Lower lobe of right lung (tissue), 2 donors: ENCODE data around the gene CIB1. TPM values are rescaled to one million over a fixed set of nuclear protein-coding genes. Genes with fewer than 3 reads are reported as not detected.

ENCODE experiments used
- ATAC-seq, 2 donors: fragments of 200-7000 bp; cut with Tn5 transposase; one replicate each; pipeline ENCODE4 v1.9.1; 2020 to 2022; ENCODE audit warnings: mild to moderate bottlenecking in 2 of 2, moderate library complexity in 2 of 2
- DNase-seq: peaks from one replicate; pipeline ENCODE4 v3.0.0-alpha.2; 2020
- H3K27ac ChIP-seq: fragments of 200-600 bp; one replicate; pipeline ENCODE4 v1.8.0; 2022
- H3K27me3 ChIP-seq: fragments of 200-600 bp; one replicate; pipeline ENCODE4 v1.8.0; 2022; ENCODE audit warnings: low read depth
- H3K36me3 ChIP-seq: fragments of 200-600 bp; one replicate; pipeline ENCODE4 v1.8.0; 2022; ENCODE audit warnings: mild to moderate bottlenecking
- H3K4me1 ChIP-seq: fragments of 200-600 bp; one replicate; pipeline ENCODE4 v1.8.0; 2022
- H3K4me3 ChIP-seq: fragments of 200-600 bp; one replicate; pipeline ENCODE4 v1.8.0; 2022; ENCODE audit warnings: mild to moderate bottlenecking
- H3K9me3 ChIP-seq: fragments of 200-600 bp; one replicate; pipeline ENCODE4 v1.8.0; 2022
- CTCF ChIP-seq: fragments of 200-600 bp; IDR thresholded peaks from one replicate; pipeline ENCODE4 v1.8.0; 2022; ENCODE audit warnings: antibody characterized with exemption, mild to moderate bottlenecking
- intact Hi-C: fragments of 100-400 bp; cut with DNase I; formaldehyde crosslinking; loops from one replicate; pipeline ENCODE4 v1.11.0; 2022
- total RNA-seq: library from RNA; stranded (reverse); fragmentation: NEBNext Ultra II Directional; extraction: Animal tissue kit (Norgen Biotek cat#: 25700); gene quantifications from one replicate; pipeline ENCODE4 v1.2.1, GENCODE V29; 2021
- donor health status: DM: no; HTN: yes; CAD: no; lungs with severe emphysema.

The CIB1 gene
- total RNA-seq, 1 donor from 2014 or later = 80.8 TPM

GRCh38 chr15:90203473-90203872, 30.3 kb downstream of the CIB1 start:
- Histone ChIP-seq H3K9me3 (no peaks in the 10 kb centered on the region), H3K4me1 (peaks cover 23% of the 10 kb centered on the region), H3K27ac (no peak overlapping the region), H3K36me3 (peaks cover 16% of the 10 kb centered on the region), H3K27me3 (no peaks in the 10 kb centered on the region), H3K4me3 (no peak overlapping the region)
- DNase-seq = no peak
- ATAC-seq = no peak
- intact Hi-C loops = no loop called here
- TF ChIP-seq CTCF = no peak

- ATAC-seq (no peak), DNase-seq (no peak)
- no peaks in the 10 kb centered on the region for H3K9me3 ChIP-seq
- no peak overlapping the region for H3K27ac ChIP-seq
- H3K27me3 ChIP-seq = no peaks in the 10 kb centered on the region
- peak overlapping the region; percentile 97 for H3K4me3 ChIP-seq
- no peak for TF ChIP-seq CTCF
- peaks cover 16% of the 10 kb centered on the region for H3K36me3 ChIP-seq
- intact Hi-C loops = no loop called here
- H3K4me1 ChIP-seq = peaks cover 23% of the 10 kb centered on the region
Measured at GRCh38 chr15:90202929-90203328, 30.8 kb downstream of the CIB1 start.

GRCh38 chr15:90201944-90202375, 31.8 kb downstream of the CIB1 start:
- peaks cover 23% of the 10 kb centered on the region for H3K4me1 ChIP-seq
- intact Hi-C loops = no loop called here
- H3K36me3 ChIP-seq = peaks cover 11% of the 10 kb centered on the region
- DNase-seq (no peak), ATAC-seq (peak; percentile 13 to 31)
- H3K27ac ChIP-seq = peak overlapping the region; percentile 80
- no peaks in the 10 kb centered on the region for H3K27me3 ChIP-seq
- H3K4me3 ChIP-seq = peak overlapping the region; percentile 97
- TF ChIP-seq CTCF = no peak
- H3K9me3 ChIP-seq = no peaks in the 10 kb centered on the region

- Histone ChIP-seq H3K27ac (peak within 1 kb of the TSS; percentile 80), H3K4me1 (peaks cover 23% of the 10 kb centered on the region), H3K36me3 (peaks cover 5% of the 10 kb centered on the region), H3K9me3 (no peaks in the 10 kb centered on the region), H3K27me3 (no peaks in the 10 kb centered on the region), H3K4me3 (peak within 1 kb of the TSS; percentile 97)
- DNase-seq = peak; percentile 90
- peak; percentile 93 to 94 for ATAC-seq
- no peak for TF ChIP-seq CTCF
- intact Hi-C loops = no loop called here
Measured at GRCh38 chr15:90201130-90201943, 32.4 kb downstream of the CIB1 start, which contains the start of gene SEMA4B. TSS of gene SEMA4B (plus strand) at chr15:90201330. CDS start at chr15:90201579, 249 bp downstream.

- peak in 1 of 2 donors; percentile 1 for ATAC-seq
- peak overlapping the region; percentile 97 for H3K4me3 ChIP-seq
- TF ChIP-seq CTCF = no peak
- no peak for DNase-seq
- intact Hi-C loops = no loop called here
- H3K27ac ChIP-seq = peak overlapping the region; percentile 80
- no peaks in the 10 kb centered on the region for H3K27me3 ChIP-seq
- peaks cover 23% of the 10 kb centered on the region for H3K4me1 ChIP-seq
- no peaks in the 10 kb centered on the region for H3K36me3 ChIP-seq
- H3K9me3 ChIP-seq = no peaks in the 10 kb centered on the region
Measured at GRCh38 chr15:90200534-90201129, 33.1 kb downstream of the CIB1 start.
